Activated naive CD4-positive, alpha-beta T cell treated with Interleukin-2 at 50 U/mL for 16 hours (primary cell): ENCODE results near the gene XPO6.
A peak's percentile ranks its signal among the peaks of the same experiment; 100 is the strongest.
"Not testable (repeated sequence)": the region's sequence is repeated elsewhere in the genome, so short reads cannot be mapped to it uniquely, and the experiment has no call there.

Experiments used
- DNase-seq: peaks from one replicate; pipeline ENCODE4 v3.0.0-alpha.2; 2020

Gene XPO6, protein sequence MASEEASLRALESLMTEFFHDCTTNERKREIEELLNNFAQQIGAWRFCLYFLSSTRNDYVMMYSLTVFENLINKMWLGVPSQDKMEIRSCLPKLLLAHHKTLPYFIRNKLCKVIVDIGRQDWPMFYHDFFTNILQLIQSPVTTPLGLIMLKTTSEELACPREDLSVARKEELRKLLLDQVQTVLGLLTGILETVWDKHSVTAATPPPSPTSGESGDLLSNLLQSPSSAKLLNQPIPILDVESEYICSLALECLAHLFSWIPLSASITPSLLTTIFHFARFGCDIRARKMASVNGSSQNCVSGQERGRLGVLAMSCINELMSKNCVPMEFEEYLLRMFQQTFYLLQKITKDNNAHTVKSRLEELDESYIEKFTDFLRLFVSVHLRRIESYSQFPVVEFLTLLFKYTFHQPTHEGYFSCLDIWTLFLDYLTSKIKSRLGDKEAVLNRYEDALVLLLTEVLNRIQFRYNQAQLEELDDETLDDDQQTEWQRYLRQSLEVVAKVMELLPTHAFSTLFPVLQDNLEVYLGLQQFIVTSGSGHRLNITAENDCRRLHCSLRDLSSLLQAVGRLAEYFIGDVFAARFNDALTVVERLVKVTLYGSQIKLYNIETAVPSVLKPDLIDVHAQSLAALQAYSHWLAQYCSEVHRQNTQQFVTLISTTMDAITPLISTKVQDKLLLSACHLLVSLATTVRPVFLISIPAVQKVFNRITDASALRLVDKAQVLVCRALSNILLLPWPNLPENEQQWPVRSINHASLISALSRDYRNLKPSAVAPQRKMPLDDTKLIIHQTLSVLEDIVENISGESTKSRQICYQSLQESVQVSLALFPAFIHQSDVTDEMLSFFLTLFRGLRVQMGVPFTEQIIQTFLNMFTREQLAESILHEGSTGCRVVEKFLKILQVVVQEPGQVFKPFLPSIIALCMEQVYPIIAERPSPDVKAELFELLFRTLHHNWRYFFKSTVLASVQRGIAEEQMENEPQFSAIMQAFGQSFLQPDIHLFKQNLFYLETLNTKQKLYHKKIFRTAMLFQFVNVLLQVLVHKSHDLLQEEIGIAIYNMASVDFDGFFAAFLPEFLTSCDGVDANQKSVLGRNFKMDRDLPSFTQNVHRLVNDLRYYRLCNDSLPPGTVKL

DNA sequence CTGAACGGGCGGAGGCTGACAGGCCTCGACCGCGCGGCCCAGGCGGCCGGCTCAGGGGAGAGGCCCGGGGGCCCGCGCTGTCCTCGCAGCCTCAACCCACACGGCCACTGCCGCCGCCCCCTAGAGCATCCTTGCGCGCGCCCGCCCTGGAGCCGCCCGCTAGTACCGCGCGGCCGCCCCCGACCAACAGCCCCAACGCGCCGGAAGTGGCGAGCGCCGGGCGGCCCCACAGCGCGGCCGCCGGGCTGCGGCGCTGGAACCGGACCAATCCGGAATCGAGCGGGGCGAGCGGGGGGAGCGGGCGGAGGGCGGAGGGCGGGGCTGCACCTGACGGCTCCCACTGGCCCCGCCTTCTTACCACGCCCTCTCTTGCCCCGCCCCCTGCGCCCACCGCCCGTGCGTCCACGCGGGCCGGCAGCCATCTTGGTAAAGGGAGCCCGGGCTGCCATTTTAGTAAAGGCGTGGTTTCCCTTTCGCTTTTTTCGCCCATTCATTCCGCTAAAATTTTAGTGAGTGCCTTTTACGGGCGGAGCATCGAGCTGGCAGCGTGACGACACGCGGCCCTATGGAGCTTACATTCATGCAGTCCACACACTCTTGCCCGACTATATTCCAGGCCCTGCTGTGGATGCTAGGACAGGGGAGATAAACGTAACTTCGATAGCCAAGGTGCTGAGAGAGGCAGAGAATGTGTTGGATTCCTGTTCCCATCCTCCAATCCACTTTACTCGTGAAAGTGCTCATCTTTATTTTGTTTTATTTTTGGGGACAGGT lies at the start of gene XPO6:
Gene XPO6, minus strand, starts transcription at position 208 of the 774 bp plus-strand sequence. CDS start 597 bp downstream, outside the sequence.
- peak; percentile 99 for DNase-seq

DNA sequence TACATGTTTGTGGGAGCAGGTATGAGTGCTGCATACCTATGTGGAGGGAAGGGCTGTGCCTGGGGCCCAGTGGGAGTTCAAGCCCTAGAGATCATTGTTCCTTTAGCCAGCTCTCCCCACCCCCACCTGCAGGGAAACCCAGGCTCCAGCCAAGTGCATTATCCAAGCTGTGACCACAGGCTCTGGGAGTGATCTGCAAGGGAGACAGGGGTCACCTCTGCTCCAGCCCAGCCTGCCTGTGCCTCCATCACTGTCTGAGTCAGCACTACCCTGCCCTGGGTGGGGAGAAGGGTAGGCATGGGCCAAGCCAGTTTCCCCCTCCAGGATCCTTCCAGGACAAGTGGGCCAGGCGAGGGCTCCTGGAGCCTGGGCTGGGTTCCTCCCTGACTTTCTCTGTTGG lies 48.4 kb upstream of the XPO6 start:
- DNase-seq, result no peak

DNA sequence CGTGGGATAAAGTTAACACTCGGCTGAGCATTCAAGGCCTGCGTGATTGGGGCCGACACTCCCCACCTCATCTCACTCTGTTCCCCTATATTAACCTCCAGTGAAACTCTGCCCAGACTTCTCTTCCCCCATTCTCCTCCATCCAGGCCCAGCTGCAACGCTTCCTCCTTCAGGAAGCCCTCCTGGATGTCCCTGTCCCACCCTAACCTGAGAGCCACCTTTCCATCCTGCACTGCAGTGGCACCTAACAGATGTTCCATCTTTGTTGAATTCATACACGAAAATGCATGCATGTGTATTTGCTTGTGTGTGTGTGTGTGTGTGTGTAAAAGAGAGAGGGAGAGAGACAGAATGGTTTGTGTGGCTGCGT lies 48.0 kb upstream of the XPO6 start:
- DNase-seq, result no peak

DNA sequence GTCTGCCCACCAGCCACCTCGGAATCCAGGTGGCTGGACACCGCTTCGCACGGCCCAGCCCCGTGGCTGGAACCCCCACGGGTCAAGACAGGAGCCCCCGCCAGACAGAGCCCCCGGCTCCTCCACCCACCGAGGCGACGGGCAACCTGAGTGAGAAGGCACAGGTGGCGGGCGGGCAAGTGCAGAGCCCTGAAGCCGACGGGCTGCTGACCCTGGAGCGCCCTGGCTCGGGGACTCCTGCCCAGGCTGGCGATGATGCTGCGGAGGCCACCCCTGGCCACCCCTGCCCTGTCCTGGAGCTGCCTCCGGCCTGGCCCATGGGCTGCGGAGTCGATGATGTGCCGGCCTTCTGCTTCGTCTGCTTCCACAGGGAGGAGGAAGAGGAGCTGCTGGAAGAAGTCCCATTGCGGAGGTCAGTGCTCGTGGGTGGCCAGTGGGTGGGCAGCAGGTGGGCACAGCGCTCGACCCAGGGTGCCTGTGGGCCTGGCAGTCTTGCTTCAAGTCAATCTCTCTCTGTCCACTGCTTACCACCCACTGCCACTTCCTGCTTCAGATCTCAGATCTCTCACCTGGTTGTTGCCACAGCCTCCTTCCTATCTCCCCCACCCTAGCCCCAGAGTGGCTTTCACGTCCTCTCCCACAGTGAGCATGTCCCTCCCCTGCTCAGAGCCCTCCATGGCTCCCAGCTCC lies 47.5 kb upstream of the XPO6 start:
- DNase-seq, result no peak

DNA sequence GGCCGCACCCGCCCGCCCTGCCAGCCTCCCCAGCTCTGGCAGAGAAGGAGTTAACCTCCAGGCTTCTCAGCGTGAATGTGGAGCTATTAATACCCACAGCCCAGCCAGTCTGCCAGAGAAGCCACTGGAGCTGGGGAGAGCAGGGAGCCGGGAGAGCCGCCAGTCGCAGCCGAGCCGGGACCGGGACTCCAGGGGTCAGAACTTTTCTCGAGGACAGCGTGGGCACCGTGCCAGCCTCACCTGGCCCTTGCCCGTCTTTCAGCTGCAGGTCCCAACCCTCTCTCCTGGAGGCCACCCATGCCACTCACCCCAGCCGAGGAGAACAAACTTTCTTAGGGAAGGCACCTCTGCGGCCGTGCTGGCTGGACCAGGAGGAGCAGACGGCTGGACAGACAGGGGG lies 46.8 kb upstream of the XPO6 start:
- DNase-seq, result no peak

DNA sequence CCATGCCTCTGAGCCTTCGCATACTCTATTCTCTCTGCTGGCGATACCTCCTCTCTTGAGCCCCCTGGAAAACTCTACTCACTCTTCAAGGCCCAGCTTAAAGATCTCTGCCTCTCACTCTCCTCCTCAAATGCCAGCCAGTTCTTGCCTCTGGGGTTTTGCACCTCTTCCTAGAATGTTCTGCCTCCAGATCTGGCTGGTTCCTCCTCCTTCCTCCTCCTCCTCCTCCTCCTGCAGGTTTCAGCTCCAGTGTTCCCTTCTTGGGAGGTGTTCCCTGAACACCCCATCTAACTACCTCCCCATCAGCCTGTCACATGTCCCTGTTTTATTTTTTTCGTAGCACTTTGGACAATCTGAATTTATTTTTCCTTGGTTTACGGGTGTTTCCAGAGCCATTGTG lies 45.5 kb upstream of the XPO6 start:
- no peak for DNase-seq

DNA sequence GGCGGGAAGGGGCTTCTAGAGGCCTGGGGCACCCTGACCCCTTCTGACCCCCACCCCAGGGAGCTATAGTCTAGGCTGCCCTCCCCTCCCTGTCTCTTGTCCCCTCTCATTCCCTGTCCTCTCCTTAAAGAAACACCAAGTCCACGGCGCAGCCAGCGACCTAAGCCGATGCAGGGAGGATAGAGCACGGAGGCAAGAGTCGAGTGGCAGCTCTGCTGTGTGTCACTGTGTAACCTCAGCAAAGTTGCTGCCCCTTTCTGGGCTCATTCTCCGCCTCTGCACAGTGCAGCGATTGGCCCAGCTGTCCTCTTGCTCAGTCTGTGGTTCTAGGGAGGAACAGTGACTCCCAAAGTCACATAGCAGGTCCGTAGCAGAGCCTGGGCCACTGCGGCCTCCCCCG lies 44.1 kb upstream of the XPO6 start:
- DNase-seq, result no peak

DNA sequence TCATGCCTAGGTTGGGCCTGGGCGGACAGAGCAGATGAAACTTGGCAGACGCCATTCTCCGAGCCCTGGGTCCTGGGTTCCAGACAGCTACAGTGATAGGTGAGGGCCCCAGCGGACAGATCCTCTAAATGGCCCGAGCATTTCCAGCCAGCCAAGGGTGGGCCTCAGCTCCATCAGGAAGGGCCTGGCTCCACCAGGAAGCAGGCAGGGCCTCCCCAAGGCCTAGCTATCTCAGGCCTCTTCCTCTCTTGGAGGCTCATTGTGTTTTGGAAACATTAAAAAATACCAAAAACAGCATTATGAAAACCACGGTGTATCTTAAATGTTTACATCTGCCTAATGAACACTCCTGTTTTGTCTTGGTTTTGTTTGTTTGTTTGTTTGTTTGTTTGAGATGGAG lies 42.4 kb upstream of the XPO6 start:
- DNase-seq, result no peak

DNA sequence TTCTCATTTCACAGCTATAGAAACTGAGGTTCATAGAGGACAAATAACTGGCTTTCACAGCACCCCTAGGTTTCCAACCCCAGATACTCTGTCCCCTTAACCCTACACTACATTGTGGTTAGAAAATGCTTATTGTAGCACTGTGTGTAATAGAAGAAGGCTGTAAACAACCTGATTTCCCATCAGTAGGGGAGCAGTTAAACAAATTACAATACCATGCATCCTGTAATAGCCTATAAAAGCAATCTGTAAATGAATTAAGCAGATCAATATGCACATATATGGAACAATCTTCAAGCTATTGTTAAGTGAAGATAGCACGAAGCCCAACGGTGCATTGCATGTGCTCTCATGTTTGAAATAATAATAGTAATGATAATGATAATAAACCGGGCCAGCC lies 39.2 kb upstream of the XPO6 start:
- no peak for DNase-seq

DNA sequence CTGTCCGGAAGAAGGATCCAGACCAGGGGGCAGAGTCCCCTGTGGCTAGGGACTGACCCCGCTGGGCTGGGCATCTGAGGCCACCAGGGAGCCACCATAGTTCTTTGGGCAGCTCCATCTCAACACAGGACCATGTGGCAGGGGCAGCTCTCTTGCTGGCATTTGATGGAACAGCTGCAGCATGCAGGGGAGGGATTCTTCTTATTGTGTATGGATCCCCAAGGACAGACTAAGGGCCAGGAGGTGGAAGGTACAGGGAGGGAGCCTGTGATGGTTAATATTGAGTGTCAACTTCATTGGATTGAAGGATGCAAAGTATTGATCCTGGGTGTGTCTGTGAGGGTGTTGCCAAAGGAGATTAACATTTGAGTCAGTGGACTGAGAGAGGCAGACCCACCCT lies 37.7 kb upstream of the XPO6 start:
- DNase-seq, result not testable (repeated sequence)

DNA sequence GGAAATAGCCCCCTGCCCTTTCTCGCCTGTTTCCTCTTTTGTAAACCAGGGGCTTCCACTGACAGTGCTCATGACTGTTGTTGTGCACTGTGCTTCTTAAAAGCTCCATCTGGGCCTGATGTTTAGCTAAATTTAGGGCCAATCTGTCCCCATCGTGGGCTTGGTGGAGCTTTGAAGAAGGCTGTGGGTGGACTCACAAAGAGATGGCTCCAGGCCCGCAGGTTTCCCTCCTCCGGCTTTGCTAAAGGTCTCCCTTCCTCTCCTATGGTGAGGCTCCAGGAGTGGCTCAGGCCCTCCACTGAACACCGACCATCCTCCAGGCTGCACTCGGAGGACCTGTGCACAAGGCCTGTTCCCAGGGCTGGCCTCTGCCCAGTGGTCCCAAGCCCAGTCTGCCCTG lies 30.2 kb upstream of the XPO6 start:
- DNase-seq, result no peak

DNA sequence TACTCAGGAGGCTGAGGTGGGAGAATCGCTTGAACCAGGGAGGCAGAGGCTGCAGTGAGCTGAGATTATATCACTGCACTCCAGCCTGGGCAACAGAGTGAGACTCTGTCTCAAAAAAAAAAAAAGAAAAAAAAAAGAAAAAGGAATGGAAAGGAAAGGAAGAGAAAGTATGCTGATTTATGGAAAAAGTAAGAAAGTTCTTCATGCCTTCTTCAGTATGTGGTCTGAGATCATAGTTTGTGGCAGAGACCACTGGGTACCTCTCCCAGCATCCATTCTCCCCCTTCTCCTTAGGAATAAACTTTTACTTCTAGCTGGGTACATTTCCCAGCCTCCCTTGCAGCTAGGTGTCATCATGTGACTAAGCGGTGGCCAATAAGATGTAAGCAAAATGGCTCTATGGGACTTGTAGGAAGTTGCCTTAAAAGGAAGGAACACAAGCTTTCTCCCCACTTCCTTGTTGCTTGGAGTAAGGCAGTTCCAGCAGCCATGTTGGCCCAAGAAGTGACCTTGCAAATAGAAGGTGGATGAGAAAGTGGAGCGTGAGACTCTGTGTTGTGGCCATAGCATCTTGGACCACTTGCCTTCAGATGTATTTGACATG lies 26.1 kb upstream of the XPO6 start:
- no peak for DNase-seq

DNA sequence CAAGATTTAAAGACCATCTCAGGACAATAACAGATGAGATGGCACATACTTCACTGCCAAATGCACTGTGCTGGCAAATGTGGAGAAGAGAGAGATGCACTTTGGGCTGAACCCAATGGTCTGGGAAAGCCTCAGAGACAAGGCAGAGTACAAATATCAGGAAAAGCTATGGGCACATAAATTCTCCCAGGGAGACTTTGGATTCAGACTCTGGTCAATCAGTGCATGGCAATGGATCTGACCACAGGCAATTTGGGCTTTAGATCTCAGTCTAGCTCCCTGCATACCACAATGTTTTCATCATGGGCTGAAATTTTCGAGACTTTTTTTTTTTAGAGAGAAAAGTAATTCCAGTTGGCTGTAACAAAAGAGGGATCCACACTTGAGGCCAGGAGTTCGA lies 20.0 kb upstream of the XPO6 start:
- no peak for DNase-seq

DNA sequence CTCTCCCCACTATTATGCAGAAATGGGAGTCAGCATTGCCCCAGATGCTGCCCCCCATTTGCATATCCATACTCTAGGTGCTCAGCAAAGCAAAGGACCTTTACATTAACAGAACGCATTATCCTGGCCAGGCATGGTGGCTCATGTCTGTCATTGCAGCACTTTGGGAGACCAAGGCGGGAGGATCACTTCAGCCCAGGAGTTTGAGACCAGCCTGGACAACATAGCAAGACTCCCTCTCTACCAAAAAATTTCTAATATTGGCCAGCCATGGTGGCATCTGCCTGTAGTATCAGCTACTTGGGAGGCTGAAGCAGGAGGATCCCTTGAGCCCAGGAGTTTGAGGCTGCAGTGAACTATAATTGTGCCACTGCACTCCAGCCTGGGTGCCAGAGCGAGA lies 12.1 kb upstream of the XPO6 start:
- DNase-seq, result not testable (repeated sequence)

DNA sequence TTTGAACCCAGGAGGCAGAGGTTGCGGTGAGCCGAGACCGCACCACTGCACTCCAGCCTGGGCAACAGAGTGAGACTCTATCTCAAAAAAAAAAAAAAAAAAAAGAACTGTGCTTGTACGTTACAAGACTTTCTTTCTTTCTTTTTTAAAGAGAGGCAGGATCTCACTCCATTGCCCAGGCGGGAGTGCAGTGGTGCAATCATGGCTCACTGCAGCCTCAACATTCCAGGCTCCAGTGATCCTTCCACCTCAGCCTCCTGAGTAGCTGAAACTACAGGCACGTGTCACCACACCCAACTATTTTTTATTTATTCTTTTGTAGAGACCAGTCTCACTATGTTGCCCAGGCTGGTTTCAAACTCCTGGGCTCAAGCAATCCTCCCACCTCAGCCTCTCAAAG lies 8.0 kb upstream of the XPO6 start:
- not testable (repeated sequence) for DNase-seq

DNA sequence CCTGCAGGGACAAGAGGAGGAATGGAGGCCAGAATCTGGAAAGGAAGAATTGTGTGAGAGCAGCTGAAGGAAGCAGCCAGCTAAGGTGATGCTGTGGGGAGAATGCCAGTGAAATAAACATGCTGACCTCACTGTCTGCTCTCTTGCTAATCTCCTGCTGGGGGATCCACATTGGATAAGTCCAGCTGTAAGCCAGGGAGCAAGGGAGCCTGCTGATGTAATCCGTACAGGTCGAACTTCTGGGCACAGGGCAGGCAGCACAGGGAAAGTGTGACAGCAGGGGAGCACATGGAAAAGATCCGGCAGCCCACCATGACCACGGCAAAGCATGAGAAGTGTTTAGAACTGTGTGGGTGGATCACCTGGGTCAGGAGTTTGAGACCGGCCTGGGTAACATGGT lies 7.5 kb upstream of the XPO6 start:
- no peak for DNase-seq

DNA sequence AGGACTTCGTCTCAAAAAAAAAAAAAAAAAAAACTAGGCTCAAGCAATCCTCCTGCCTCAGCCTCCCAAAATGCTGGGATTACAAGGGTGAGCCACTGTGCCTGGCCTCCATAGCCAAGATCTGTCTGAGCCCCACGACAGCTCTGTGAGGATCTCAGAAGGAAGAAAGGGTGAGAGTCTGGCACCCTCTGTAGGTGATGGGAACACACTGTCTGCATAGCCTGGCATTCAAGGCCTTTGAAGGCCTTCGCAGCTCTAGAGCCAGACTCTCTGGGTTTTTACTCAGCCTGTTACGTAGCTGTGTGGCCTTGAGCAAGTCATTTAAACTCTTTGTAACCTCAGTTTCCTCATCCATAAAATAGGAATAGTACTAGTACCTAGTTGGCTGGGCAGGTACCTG lies 6.3 kb upstream of the XPO6 start:
- DNase-seq, result peak; percentile 65

DNA sequence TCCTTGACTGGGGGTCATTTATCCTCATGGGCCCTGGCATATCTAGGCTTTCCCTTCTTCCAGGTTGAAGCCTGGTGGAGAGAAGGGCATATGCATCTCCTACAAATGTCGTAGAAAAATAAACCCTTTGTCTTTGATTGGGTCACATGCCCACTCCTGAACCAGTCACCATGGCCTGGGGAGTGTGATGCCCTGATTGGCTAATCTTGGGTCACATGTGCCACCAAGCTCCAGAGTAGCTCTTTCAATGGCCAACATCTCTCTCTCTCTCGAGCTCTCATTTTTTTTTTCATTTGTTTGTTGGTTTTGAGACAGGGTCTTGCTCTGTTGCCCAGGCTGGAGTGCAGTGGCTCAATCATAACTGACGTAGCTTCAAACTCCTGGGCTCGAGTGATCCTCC lies 5.6 kb upstream of the XPO6 start:
- no peak for DNase-seq

DNA sequence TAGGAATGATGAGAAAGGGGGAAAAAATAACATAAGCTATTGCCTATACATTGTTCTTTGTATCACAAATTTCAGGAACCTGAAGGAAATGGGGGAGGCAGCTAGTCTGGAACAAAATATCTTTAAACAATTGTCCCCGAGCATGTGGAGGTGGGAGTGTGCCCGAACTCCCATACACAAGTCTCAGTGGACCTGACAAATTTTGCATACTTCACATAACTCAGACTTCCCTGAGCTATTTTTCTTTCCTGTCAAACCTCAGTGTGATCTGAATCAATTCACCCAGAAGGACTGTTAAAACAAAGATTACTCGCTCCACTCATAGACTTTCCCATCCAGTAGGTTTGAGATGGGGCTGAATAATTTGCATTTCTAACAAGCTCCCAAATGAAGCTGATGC lies 1.6 kb upstream of the XPO6 start:
- no peak for DNase-seq

DNA sequence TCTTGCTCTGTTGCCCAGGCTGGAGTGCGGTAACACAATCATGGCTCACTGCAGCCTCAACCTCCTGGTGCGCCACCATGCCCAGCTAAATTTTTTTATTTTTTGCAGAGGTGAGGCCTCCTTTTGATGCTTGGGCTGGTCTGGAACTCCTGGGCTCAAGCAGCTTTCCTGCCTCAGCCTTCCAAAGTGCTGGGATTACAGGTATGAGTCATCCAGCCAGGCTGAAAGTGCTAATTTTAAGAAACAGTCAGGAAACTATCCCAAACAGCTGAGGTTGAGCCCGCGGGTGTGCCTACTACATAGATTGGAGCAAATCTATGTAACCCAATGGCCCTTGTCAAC lies 738 bp upstream of the XPO6 start:
- DNase-seq, result no peak

DNA sequence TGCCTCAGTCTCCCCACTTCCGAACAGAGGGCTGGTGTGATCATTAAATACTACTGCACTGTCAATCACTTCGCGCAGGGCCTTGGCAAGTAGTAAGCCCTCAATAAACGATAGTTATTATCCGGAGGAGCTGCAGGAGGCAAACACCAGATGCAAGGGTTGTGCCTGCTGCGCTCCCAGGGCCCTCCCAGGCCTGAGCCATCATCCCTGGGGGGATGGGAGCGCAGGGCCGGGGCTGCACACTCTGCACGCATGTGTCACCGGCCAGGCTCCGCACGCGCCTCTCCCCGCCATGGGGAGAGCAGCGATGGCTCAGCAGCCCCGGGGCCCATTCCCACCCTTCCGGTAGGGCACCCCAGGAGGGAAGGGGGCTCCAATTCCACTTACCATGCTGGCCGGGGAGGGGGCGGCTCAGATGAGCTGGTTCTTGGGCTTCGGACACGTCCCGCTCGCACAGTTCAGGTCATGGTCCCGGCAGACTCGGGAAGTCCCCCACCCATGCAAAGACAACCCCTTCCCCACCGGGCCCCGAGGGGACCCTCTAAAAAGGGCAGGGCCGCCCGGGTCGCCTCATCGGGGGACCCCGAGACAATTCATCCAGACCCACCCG lies 681 bp downstream of the XPO6 start:
- DNase-seq, result peak; percentile 75

DNA sequence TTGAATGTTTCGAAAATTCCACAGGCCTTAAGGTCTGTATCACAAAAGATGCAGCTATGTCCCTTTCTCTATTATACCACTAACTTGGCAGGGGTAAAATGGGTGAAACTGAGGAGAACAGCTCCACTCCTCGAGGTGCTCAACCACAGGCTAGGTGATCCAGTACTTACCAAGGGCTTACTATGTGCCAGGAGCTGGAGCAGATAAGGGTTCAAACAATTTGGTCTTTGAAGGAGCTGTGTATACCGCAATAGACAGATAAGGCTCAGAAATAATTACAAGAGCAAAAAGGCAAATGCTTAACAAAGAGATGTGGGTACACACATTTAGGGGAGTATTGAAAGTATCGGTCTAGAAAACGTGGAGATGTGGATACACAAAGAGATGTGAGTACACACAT lies 1.5 kb downstream of the XPO6 start:
- DNase-seq, result no peak
